GM10847 (cell line): Measurements from ENCODE around the gene SLC1A2.

Experiments used
- POLR2A ChIP-seq: IDR thresholded peaks from 2 replicates; pipeline ENCODE4 v1.6.1; 2011; ENCODE audit not compliant: insufficient read length; ENCODE audit errors: extremely low read depth

Gene SLC1A2

DNA sequence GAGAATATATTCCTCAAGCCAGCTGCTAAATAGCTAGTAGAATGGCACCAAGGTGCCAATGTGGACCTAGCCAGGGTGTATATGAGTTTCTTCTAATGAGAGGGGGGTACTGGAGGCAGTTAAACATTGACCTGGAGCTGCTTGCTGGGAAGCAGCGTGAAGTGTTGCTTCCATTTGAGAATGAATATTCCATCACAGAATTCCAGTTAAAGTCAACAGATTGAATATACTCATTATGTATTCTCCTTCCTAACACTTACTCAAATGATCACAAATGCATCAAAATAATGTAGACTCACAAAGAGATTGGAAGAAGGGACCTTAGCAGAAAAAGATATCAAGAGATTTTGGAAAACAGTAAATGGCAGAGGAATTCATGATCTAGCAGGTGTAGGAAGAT, 178.3 kb downstream of the SLC1A2 start:
- no peak for TF ChIP-seq POLR2A

DNA sequence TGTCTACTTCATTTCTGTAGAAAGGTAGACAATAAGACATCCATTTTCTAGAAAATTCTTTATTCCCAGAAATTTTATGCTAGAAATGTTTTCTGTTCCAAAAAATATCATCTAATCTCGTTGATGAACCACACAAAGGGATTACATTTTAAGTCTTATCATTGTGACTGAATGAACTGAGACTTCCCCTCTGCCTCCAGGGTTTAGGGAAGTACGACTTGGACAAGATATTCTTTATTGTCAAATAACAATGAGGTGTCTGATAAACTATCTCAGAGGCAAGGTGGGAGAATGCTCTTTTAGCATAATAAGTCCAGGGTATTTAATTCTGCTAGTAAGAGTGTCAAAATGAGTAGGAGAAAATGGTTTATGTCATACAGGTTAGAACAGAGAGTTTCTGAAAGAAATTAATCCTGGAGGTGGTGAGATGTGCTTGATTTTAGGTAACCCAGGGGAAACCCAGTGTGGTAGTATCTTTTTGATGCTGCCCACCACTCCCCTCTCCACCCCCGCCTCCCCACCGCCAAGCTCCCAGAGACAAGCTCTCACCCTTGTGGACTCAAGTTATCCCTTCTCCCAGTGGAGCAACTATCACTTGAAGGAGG, 179.8 kb downstream of the SLC1A2 start:
- no peak for TF ChIP-seq POLR2A

- TF ChIP-seq POLR2A: no peak
These were observed 180.5 kb downstream of the SLC1A2 start for GRCh38 chr11:35238882-35239281.

GRCh38 chr11:35237860-35238715, 181.3 kb downstream of the SLC1A2 start:
- TF ChIP-seq POLR2A: no peak

DNA sequence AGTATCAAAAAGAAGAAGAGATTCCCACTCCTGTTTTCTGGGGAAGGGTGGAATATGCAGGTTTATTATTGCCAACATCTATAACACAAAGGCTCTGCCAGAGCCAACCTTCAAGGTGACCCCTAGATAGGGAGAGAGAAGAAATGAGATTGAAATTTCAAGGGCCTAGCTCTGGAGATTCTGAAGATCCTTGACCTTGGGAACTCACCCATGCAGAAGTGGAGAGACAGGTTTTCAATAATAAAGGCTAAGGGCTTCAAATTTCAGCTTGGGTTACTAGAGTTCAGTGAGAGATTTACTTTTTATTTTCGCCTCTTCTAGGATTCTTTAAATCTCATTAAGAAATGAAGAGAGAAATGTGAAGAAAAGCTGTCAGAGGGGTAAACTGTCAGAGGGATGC, 182.0 kb downstream of the SLC1A2 start:
- no peak for TF ChIP-seq POLR2A

GRCh38 chr11:35236667-35237003, 182.7 kb downstream of the SLC1A2 start:
- TF ChIP-seq POLR2A: no peak

- TF ChIP-seq POLR2A: no peak
These were observed 183.3 kb downstream of the SLC1A2 start for GRCh38 chr11:35235936-35236666.

DNA sequence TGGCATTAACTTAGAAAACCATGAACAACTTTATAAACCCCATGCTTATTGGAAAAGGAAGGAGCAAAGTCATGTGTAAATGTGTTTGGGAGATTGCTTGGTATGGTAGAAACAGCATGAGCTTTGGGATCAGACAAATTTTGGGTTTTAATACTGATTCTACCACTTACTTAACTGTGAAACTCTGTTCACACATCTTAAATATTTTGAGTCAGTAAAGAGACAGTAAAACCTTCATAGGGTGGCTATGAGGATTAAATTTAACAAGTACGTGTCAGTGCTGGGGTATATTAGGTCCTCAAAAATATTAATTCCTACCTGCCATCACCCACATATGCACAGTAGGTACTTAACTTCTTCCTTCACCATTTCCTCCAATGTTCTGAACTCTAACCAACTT, 183.9 kb downstream of the SLC1A2 start:
- TF ChIP-seq POLR2A: no peak

DNA sequence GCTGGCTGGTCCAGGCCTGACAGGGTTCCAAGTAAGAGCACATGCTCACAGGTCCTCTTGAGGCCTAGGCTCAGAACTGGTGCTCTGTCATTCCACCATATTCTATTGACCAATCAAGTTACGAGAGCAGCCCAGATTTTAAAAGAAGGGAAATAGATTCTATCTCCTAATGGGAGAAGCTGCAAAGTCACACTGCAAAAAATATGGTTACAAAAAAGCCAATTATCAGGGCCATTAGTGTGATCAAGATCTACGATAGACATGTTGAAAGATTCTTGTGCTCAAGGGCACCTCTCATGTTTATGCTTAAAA, 184.2 kb downstream of the SLC1A2 start:
- TF ChIP-seq POLR2A: no peak

DNA sequence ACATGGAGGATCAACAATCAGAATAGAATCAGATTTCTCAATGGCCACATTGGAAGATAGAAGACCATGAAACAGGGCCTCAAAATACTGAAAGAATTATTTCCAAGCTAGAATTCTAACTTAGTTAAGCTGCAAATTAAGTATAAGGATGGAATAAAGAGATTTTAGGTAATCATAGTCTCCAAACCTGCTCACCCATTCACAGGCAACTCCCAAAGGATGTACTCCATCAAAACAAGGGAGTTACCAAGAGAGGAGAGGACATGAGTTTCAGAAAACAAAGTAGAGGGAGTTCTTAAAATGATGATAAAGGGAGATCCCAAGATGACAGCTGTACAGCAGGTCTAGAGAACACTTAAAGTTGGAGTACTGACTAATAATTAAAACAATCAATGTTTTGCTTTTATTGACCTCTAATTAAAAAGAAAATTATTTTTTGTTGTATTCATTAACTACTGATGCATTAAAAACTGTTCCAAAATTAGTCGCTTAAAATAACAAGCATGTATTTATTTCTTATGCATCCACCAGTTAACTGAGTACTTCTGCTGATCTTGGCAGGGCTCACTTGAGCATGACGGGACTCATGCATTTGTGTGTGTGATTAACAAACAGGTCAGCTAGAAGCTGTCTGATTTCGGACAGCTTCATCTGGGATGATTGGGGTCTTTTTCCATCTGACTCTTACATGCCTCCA, 184.8 kb downstream of the SLC1A2 start:
- no peak for TF ChIP-seq POLR2A

DNA sequence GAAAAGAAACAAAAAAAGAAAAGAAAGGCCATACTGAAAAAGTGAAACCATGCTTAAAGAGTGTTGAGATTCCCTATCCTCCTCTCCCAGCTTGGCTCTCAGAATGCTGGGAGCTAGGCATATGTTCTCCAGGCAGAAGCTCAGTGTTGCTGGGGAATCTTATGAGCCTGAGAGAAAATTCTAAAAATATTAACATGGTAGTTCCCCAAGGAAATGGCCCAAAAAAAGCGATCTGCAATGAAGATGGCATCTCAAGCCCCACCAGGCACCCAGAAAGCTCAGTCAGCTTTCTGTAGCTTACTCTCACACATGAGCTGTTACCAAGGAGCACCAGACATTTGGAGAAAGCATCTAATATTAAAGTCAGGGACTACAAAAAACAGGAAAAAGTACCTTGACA, 185.8 kb downstream of the SLC1A2 start:
- no peak for TF ChIP-seq POLR2A

GRCh38 chr11:35232891-35233330, 186.4 kb downstream of the SLC1A2 start:
- no peak for TF ChIP-seq POLR2A

DNA sequence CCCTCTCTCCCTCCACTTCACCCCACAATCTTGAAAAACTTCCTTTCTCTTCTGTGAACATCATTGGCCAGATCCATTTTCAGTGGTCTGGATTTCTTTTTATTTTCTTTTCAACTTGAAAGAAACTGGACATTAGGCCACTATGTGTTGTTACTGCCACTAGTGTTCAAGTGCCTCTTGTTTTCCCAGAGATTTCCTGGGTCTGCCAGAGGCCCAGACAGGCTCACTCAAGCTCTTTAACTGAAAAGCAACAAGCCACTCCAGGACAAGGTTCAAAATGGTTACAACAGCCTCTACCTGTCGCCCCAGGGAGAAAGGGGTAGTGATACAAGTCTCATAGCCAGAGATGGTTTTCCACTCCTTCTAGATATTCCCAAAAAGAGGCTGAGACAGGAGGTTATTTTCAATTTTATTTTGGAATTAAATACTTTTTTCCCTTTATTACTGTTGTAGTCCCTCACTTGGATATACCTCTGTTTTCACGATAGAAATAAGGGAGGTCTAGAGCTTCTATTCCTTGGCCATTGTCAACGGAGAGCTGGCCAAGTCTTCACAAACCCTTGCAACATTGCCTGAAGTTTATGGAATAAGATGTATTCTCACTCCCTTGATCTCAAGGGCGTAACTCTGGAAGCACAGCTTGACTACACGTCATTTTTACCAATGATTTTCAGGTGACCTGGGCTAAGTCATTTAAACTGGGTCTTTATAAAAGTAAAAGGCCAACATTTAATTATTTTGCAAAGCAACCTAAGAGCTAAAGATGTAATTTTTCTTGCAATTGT, 188.1 kb downstream of the SLC1A2 start:
- no peak for TF ChIP-seq POLR2A

- no peak for TF ChIP-seq POLR2A
These were observed 189.0 kb downstream of the SLC1A2 start for GRCh38 chr11:35230388-35230787.

DNA sequence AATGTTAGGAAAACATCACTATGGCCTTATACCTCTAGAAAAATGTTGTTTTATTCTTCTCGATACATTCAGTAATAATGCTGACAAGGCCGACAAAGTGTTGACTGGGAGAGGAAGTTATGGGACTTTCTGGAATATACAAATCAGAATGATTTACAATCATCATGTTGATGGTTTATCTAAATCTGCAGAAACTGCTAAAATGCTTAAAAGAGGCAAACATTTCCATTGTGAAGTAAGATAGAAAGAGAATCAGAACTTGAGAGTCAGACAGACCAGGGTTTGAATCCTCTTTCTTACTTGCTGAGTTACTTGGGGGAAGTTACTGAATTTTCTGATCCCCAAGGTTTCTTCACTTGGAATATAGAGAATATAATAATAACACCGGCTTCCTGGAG, 191.0 kb downstream of the SLC1A2 start:
- no peak for TF ChIP-seq POLR2A

DNA sequence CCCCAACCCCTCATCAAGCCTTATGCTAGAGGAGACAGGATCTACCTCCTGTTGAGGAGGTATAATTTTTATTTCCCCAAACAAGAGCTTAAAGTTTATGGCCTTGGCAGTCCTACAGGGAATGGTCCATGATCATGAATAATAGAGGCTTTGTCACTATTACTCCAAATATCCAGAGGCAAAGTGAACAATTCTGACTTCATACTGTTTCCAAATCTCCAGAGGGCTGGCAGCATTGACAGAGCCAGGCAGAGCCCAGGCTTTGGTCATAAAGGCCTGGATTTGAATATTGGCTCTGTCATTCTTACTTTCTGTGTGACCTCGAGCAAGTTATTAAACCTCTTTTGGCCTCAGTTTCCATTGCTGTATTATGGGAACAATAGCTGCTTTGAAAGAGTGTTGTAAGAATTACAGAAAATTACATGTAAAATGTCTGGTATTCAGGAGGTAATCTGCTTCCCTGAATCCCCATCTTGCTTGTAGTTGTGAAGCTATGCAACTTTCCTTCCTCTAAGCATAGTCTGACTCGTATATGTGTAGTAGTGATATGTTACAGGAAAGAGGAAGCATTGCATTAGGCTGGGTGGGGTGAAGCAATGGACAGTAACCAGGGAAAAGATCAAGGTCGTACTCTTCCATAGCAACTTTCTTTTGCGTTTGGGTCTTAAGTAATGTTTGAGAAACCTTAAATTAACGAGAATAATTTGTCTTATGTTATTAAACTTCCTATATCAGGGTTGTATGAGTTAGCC, 191.6 kb downstream of the SLC1A2 start:
- TF ChIP-seq POLR2A: no peak
